ENCODE results near the gene PER3. TPM values are rescaled to one million over a fixed set of nuclear protein-coding genes. Genes with fewer than 3 reads are reported as not detected.

Gene PER3
- total and polyA plus RNA-seq, 2 donors (not counting 1 experiment from before 2014, with no cell fraction given): 2.4 to 5.8 TPM

GRCh38 chr1:7824701-7825100, 40.6 kb downstream of the PER3 start:
- no peaks in the 10 kb centered on the region for H4K20me1 ChIP-seq (ENCODE audit: control insufficient read depth, insufficient read depth, low read length, poor library complexity, severe bottlenecking)
- peaks cover 8% of the 10 kb centered on the region for H3K4me1 Mint-ChIP-seq
- no peaks in the 10 kb centered on the region for H3K9me3 Mint-ChIP-seq (ENCODE audit: insufficient read depth)
- peaks cover 0 to 11% of the 10 kb centered on the region in 2 donors for H3K4me1 ChIP-seq (ENCODE audit: control insufficient read depth in 2 of 2, insufficient read depth in 2 of 2, low read length in 2 of 2)
- no peaks in the 10 kb centered on the region for H3K9me3 ChIP-seq (ENCODE audit: control extremely low read depth in 1 of 3, control insufficient read depth in 2 of 3, insufficient read depth in 1 of 3, low read length in 2 of 3)
- ATAC-seq (ENCODE audit: low read depth) (no peak), DNase-seq (no peak)
- no peaks in the 10 kb centered on the region for H3K27me3 Mint-ChIP-seq
- no peaks in the 10 kb centered on the region for H3K27me3 ChIP-seq (replicated peaks in 1 of 4; ENCODE audit: control extremely low read depth in 1 of 4, control insufficient read depth in 3 of 4, insufficient read depth in 4 of 4, low read length in 3 of 4)
- 96% methylated on average over 5 of the region's 8 CpGs for WGBS (ENCODE audit: insufficient coverage)
- H2AFZ ChIP-seq (ENCODE audit: insufficient read depth, low read depth, low read length, poor library complexity, severe bottlenecking): no peak overlapping the region
- intact Hi-C loops (cut with micrococcal nuclease): no loop called here
- H3K27ac ChIP-seq (ENCODE audit: low read length in 2 of 2): no peak overlapping the region
- CTCF ChIA-PET: no interaction called here
- no peak overlapping the region for H3K4me3 ChIP-seq (ENCODE audit: control extremely low read depth in 1 of 5, extremely low read depth in 1 of 5, insufficient read depth in 1 of 5, low read depth in 2 of 5, low read length in 4 of 5)
- H3K4me2 ChIP-seq (replicated peaks; ENCODE audit: low read depth, low read length, poor library complexity, severe bottlenecking): no peak overlapping the region
- H3K27ac Mint-ChIP-seq: no peak overlapping the region
- POLR2A ChIA-PET: no interaction called here
- no peak overlapping the region for H3K9ac ChIP-seq (ENCODE audit: low read length)
- TF ChIP-seq, protein P1, sequence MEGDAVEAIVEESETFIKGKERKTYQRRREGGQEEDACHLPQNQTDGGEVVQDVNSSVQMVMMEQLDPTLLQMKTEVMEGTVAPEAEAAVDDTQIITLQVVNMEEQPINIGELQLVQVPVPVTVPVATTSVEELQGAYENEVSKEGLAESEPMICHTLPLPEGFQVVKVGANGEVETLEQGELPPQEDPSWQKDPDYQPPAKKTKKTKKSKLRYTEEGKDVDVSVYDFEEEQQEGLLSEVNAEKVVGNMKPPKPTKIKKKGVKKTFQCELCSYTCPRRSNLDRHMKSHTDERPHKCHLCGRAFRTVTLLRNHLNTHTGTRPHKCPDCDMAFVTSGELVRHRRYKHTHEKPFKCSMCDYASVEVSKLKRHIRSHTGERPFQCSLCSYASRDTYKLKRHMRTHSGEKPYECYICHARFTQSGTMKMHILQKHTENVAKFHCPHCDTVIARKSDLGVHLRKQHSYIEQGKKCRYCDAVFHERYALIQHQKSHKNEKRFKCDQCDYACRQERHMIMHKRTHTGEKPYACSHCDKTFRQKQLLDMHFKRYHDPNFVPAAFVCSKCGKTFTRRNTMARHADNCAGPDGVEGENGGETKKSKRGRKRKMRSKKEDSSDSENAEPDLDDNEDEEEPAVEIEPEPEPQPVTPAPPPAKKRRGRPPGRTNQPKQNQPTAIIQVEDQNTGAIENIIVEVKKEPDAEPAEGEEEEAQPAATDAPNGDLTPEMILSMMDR (IDR thresholded peaks at IDR 0.05): no peak
- TF ChIP-seq EZH2 (IDR thresholded peaks at IDR 0.05; ENCODE audit: borderline replicate concordance, insufficient read depth, low read depth, low read length, poor library complexity, severe bottlenecking): no peak
- peaks cover 0 to 3% of the 10 kb centered on the region in 2 experiments for H3K36me3 ChIP-seq (replicated peaks in 1 of 2; ENCODE audit: control extremely low read depth in 1 of 2, control insufficient read depth in 1 of 2, extremely low read depth in 1 of 2, insufficient read depth in 2 of 2, low read length in 1 of 2)
- H3K4me3 Mint-ChIP-seq: no peak overlapping the region
- no peaks in the 10 kb centered on the region for H3K79me2 ChIP-seq (ENCODE audit: control insufficient read depth, insufficient read depth, low read length)

DNA sequence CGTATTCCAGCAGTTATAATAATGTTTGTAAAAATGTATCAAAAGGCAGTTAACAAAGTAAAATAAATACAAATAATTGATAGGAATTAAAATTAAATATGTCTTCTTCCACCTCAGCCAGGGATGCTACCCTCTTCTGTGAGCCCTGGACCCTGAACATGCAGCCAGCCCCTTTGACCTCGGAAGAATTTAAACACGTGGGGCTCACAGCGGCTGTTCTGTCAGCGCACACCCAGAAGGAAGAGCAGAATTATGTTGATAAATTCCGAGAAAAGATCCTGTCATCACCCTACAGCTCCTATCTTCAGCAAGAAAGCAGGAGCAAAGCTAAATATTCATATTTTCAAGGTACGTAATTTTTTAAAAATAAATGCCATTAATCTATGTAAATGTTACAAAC, 42.3 kb downstream of the PER3 start:
- Mint-ChIP-seq H3K4me1 (peaks cover 12% of the 10 kb centered on the region), H3K27me3 (no peaks in the 10 kb centered on the region), H3K9me3 (ENCODE audit: insufficient read depth) (no peaks in the 10 kb centered on the region), H3K4me3 (no peak overlapping the region), H3K27ac (no peak overlapping the region)
- Histone ChIP-seq H2AFZ (ENCODE audit: insufficient read depth, low read depth, low read length, poor library complexity, severe bottlenecking) (no peak overlapping the region), H4K20me1 (ENCODE audit: control insufficient read depth, insufficient read depth, low read length, poor library complexity, severe bottlenecking) (no peaks in the 10 kb centered on the region), H3K9ac (ENCODE audit: low read length) (no peak overlapping the region), H3K4me2 (replicated peaks; ENCODE audit: low read depth, low read length, poor library complexity, severe bottlenecking) (peak overlapping the region; percentile 35), H3K79me2 (ENCODE audit: control insufficient read depth, insufficient read depth, low read length) (no peaks in the 10 kb centered on the region), H3K27me3 (replicated peaks in 1 of 4; ENCODE audit: control extremely low read depth in 1 of 4, control insufficient read depth in 3 of 4, insufficient read depth in 4 of 4, low read length in 3 of 4) (no peaks in the 10 kb centered on the region), H3K4me1 (ENCODE audit: control insufficient read depth in 2 of 2, insufficient read depth in 2 of 2, low read length in 2 of 2) (peaks cover 3 to 16% of the 10 kb centered on the region in 2 donors), H3K36me3 (replicated peaks in 1 of 2; ENCODE audit: control extremely low read depth in 1 of 2, control insufficient read depth in 1 of 2, extremely low read depth in 1 of 2, insufficient read depth in 2 of 2, low read length in 1 of 2) (peaks cover 0 to 3% of the 10 kb centered on the region in 2 experiments), H3K27ac (ENCODE audit: low read length in 2 of 2) (no peak overlapping the region), H3K9me3 (ENCODE audit: control extremely low read depth in 1 of 3, control insufficient read depth in 2 of 3, insufficient read depth in 1 of 3, low read length in 2 of 3) (no peaks in the 10 kb centered on the region), H3K4me3 (ENCODE audit: control extremely low read depth in 1 of 5, extremely low read depth in 1 of 5, insufficient read depth in 1 of 5, low read depth in 2 of 5, low read length in 4 of 5) (peak overlapping the region in 1 of 5 experiments; percentile 9)
- no CpG with 5 or more reads among the region's 7 CpGs for WGBS (ENCODE audit: insufficient coverage)
- ChIA-PET POLR2A (no interaction called here), CTCF (no interaction called here)
- TF ChIP-seq EZH2 (IDR thresholded peaks at IDR 0.05; ENCODE audit: borderline replicate concordance, insufficient read depth, low read depth, low read length, poor library complexity, severe bottlenecking): no peak
- TF ChIP-seq, protein P1 (IDR thresholded peaks at IDR 0.05): no peak
- intact Hi-C loops (cut with micrococcal nuclease): no loop called here
- no peak for DNase-seq
- no peak for ATAC-seq (ENCODE audit: low read depth)
